Vagina (tissue), 2 donors: ENCODE results near the gene TBC1D16.

ENCODE experiments used
- CTCF ChIP-seq, 3 experiments: fragments of 450-650 bp in 2 of 3; fragments of 200-600 bp in 1 of 3; sonication (generic) in 1 of 3; IDR thresholded peaks; one replicate each; pipeline ENCODE4 v1.5.1; 2017 to 2019; ENCODE audit warnings: antibody characterized with exemption in 3 of 3, mild to moderate bottlenecking in 2 of 3, moderate library complexity in 2 of 3
- POLR2AphosphoS5 ChIP-seq, 2 donors: sonication (generic); formaldehyde crosslinking; IDR thresholded peaks; one replicate each; pipeline ENCODE4 v1.9.0; 2017; ENCODE audit warnings: antibody characterized with exemption in 2 of 2, mild to moderate bottlenecking in 2 of 2, low read depth in 1 of 2; ENCODE audit not compliant: insufficient read depth in 1 of 2

DNA sequence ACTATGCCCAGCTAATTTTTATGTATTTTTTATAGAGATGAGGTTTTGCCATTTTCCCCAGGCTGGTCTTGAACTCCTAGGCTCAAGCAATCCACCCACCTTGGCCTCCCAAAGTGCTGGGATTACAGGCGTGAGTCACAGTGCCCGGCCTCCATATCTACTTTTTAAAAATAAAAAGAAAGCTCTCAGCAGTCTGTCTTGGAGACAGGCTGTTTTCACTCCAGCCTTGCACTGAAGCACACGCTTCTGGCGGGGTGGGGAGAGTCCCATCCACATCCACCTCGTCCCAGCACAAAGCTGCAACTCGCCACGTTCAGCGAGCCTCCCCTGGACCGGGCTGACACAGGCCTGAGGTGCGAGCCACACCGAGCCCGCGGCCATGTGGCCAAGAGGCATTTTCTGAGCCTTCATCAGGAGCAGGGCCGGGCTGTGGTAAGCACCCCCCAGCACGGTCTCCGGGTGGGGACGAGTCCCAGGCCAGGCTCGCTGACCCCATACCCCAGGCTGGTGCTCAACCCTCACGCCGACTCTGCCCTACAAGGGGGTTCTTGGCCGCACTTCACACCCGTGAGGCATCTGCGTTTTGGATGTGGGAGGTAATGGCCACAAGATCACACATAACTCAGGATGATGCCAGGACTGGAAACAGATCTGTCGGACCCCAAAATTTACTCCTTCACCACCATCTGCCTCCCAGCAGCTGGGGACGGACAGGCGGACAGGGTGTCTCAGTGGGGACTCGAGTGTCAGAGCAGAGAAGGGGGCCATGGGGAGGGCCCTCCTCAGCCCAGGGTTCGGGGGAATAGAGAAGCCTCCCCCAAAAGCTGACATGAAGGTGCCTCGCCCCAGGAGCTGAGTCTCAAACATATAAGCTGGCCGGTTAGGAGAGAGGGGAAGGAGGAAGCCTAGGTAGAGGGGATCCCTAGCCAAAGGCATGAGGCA is 28.6 kb downstream of the TBC1D16 start:
- TF ChIP-seq POLR2AphosphoS5 (IDR thresholded peaks at IDR 0.05; ENCODE audit: insufficient read depth in 1 of 2, low read depth in 1 of 2): no peak
- TF ChIP-seq CTCF (IDR thresholded peaks at IDR 0.05): no peak
